Activated CD8-positive, alpha-beta memory T cell treated with anti-CD3 and anti-CD28 coated beads, Interleukin-2, amount 10 ng/mL, durations not matched to agents 7 days and 5 days (primary cell): ENCODE measurements around the gene SLIT3. TPM values are rescaled to one million over a fixed set of nuclear protein-coding genes. Genes with fewer than 3 reads are reported as not detected.

Experiments used
- ATAC-seq: fragments of 150-1000 bp; cut with Tn5 transposase; one replicate; pipeline ENCODE4 v1.10.0; 2021; ENCODE audit warnings: moderate library complexity
- CTCF ChIA-PET: fragments of 350-600 bp; sonication (Branson Sonifier 250); formaldehyde crosslinking; loops from one replicate; lab custom pipeline; 2021; ENCODE audit warnings: antibody characterized with exemption; lab: Charles Lee
- DNase-seq: peaks from one replicate; pipeline ENCODE4 v3.0.0-alpha.2; 2020
- H3K27ac Mint-ChIP-seq: one replicate; pipeline ENCODE4 v1.8.0; 2021; ENCODE audit warnings: mild to moderate bottlenecking, mixed read lengths
- H3K27me3 Mint-ChIP-seq: one replicate; pipeline ENCODE4 v1.8.0; 2021; ENCODE audit warnings: mixed read lengths
- H3K36me3 Mint-ChIP-seq: one replicate; pipeline ENCODE4 v1.8.0; 2021; ENCODE audit warnings: mild to moderate bottlenecking, mixed read lengths
- H3K4me1 Mint-ChIP-seq: one replicate; pipeline ENCODE4 v1.8.0; 2021; ENCODE audit warnings: mixed read lengths
- H3K4me3 Mint-ChIP-seq: one replicate; pipeline ENCODE4 v1.8.0; 2021; ENCODE audit warnings: mild to moderate bottlenecking, moderate library complexity, mixed read lengths
- H3K9me3 Mint-ChIP-seq: one replicate; pipeline ENCODE4 v1.8.0; 2022; ENCODE audit warnings: low read depth, mixed read lengths
- total RNA-seq, 2 experiments: library from RNA; stranded (reverse); gene quantifications; one replicate each; pipeline ENCODE4 v1.2.3, GENCODE V29; 2021

Gene SLIT3
- total RNA-seq, 2 experiments from 2014 or later, result 0.09 TPM; not detected in 1

- H3K4me3 Mint-ChIP-seq, result no peak overlapping the region
- DNase-seq, result no peak
- H3K4me1 Mint-ChIP-seq, result no peaks in the 10 kb centered on the region
- no peak overlapping the region for H3K27ac Mint-ChIP-seq
- no peaks in the 10 kb centered on the region for H3K9me3 Mint-ChIP-seq
- H3K27me3 Mint-ChIP-seq, result peaks cover 19% of the 10 kb centered on the region
- no peaks in the 10 kb centered on the region for H3K36me3 Mint-ChIP-seq
- no peak for ATAC-seq
- CTCF ChIA-PET, result no interaction called here
Observed at GRCh38 chr5:168898247-168898911, 402.6 kb downstream of the SLIT3 start.

GRCh38 chr5:168897387-168898122 is 403.4 kb downstream of the SLIT3 start:
- Mint-ChIP-seq H3K27me3 (peaks cover 19% of the 10 kb centered on the region), H3K4me1 (no peaks in the 10 kb centered on the region), H3K36me3 (no peaks in the 10 kb centered on the region), H3K9me3 (no peaks in the 10 kb centered on the region), H3K4me3 (no peak overlapping the region), H3K27ac (no peak overlapping the region)
- no peak for DNase-seq
- ATAC-seq, result no peak
- CTCF ChIA-PET, result no interaction called here

- peaks cover 23% of the 10 kb centered on the region for H3K27me3 Mint-ChIP-seq
- H3K4me1 Mint-ChIP-seq, result no peaks in the 10 kb centered on the region
- CTCF ChIA-PET, result no interaction called here
- ATAC-seq (no peak), DNase-seq (no peak)
- no peaks in the 10 kb centered on the region for H3K36me3 Mint-ChIP-seq
- no peak overlapping the region for H3K4me3 Mint-ChIP-seq
- H3K9me3 Mint-ChIP-seq, result no peaks in the 10 kb centered on the region
- no peak overlapping the region for H3K27ac Mint-ChIP-seq
Observed at GRCh38 chr5:168895295-168896071, 405.5 kb downstream of the SLIT3 start.

GRCh38 chr5:168893283-168893682 is 407.7 kb downstream of the SLIT3 start:
- Mint-ChIP-seq H3K36me3 (no peaks in the 10 kb centered on the region), H3K9me3 (no peaks in the 10 kb centered on the region), H3K27ac (no peak overlapping the region), H3K4me1 (no peaks in the 10 kb centered on the region), H3K4me3 (no peak overlapping the region), H3K27me3 (peaks cover 23% of the 10 kb centered on the region)
- CTCF ChIA-PET, result no interaction called here
- ATAC-seq, result no peak
- DNase-seq, result no peak

GRCh38 chr5:168892618-168893186 is 408.2 kb downstream of the SLIT3 start:
- ATAC-seq, result no peak
- H3K27ac Mint-ChIP-seq, result no peak overlapping the region

GRCh38 chr5:168890816-168891812 is 409.8 kb downstream of the SLIT3 start:
- CTCF ChIA-PET, result no interaction called here
- ATAC-seq (no peak), DNase-seq (no peak)
- H3K9me3 Mint-ChIP-seq, result no peaks in the 10 kb centered on the region
- H3K4me1 Mint-ChIP-seq, result no peaks in the 10 kb centered on the region
- no peaks in the 10 kb centered on the region for H3K36me3 Mint-ChIP-seq
- H3K27me3 Mint-ChIP-seq, result peaks cover 16% of the 10 kb centered on the region
- no peak overlapping the region for H3K4me3 Mint-ChIP-seq
- no peak overlapping the region for H3K27ac Mint-ChIP-seq

More at GRCh38 chr5:168892618-168893186, 408.2 kb downstream of the SLIT3 start:
- no peaks in the 10 kb centered on the region for H3K9me3 Mint-ChIP-seq
- DNase-seq, result no peak
- H3K27me3 Mint-ChIP-seq, result peaks cover 23% of the 10 kb centered on the region
- no peak overlapping the region for H3K4me3 Mint-ChIP-seq
- CTCF ChIA-PET, result no interaction called here
- H3K4me1 Mint-ChIP-seq, result no peaks in the 10 kb centered on the region
- no peaks in the 10 kb centered on the region for H3K36me3 Mint-ChIP-seq

GRCh38 chr5:168889039-168889438 is 411.9 kb downstream of the SLIT3 start:
- Mint-ChIP-seq H3K4me3 (no peak overlapping the region), H3K27me3 (peaks cover 4% of the 10 kb centered on the region), H3K4me1 (no peaks in the 10 kb centered on the region), H3K9me3 (no peaks in the 10 kb centered on the region), H3K27ac (no peak overlapping the region), H3K36me3 (no peaks in the 10 kb centered on the region)
- no peak for ATAC-seq
- CTCF ChIA-PET, result no interaction called here
- DNase-seq, result no peak

GRCh38 chr5:168887931-168888330 is 413.0 kb downstream of the SLIT3 start:
- no peaks in the 10 kb centered on the region for H3K36me3 Mint-ChIP-seq
- CTCF ChIA-PET, result no interaction called here
- no peaks in the 10 kb centered on the region for H3K9me3 Mint-ChIP-seq
- DNase-seq (no peak), ATAC-seq (no peak)
- peaks cover 4% of the 10 kb centered on the region for H3K27me3 Mint-ChIP-seq
- no peak overlapping the region for H3K4me3 Mint-ChIP-seq
- H3K4me1 Mint-ChIP-seq, result no peaks in the 10 kb centered on the region
- H3K27ac Mint-ChIP-seq, result no peak overlapping the region

GRCh38 chr5:168886157-168886556 is 414.8 kb downstream of the SLIT3 start:
- H3K36me3 Mint-ChIP-seq, result no peaks in the 10 kb centered on the region
- no peaks in the 10 kb centered on the region for H3K9me3 Mint-ChIP-seq
- ATAC-seq (no peak), DNase-seq (no peak)
- CTCF ChIA-PET, result no interaction called here
- no peak overlapping the region for H3K4me3 Mint-ChIP-seq
- H3K27ac Mint-ChIP-seq, result no peak overlapping the region
- H3K27me3 Mint-ChIP-seq, result peaks cover 2% of the 10 kb centered on the region
- no peaks in the 10 kb centered on the region for H3K4me1 Mint-ChIP-seq

- Mint-ChIP-seq H3K4me3 (no peak overlapping the region), H3K27ac (no peak overlapping the region), H3K27me3 (no peaks in the 10 kb centered on the region), H3K4me1 (no peaks in the 10 kb centered on the region), H3K9me3 (no peaks in the 10 kb centered on the region), H3K36me3 (no peaks in the 10 kb centered on the region)
- CTCF ChIA-PET, result no interaction called here
- DNase-seq (no peak), ATAC-seq (no peak)
Observed at GRCh38 chr5:168885324-168886120, 415.4 kb downstream of the SLIT3 start.

GRCh38 chr5:168883991-168884390 is 416.9 kb downstream of the SLIT3 start:
- DNase-seq (no peak), ATAC-seq (no peak)
- CTCF ChIA-PET, result no interaction called here
- no peak overlapping the region for H3K27ac Mint-ChIP-seq
- no peak overlapping the region for H3K4me3 Mint-ChIP-seq
- H3K9me3 Mint-ChIP-seq, result no peaks in the 10 kb centered on the region
- peaks cover 4% of the 10 kb centered on the region for H3K27me3 Mint-ChIP-seq
- no peaks in the 10 kb centered on the region for H3K4me1 Mint-ChIP-seq
- no peaks in the 10 kb centered on the region for H3K36me3 Mint-ChIP-seq

GRCh38 chr5:168883281-168883741 is 417.6 kb downstream of the SLIT3 start:
- peaks cover 4% of the 10 kb centered on the region for H3K27me3 Mint-ChIP-seq
- no peak overlapping the region for H3K4me3 Mint-ChIP-seq
- no peaks in the 10 kb centered on the region for H3K36me3 Mint-ChIP-seq
- no peaks in the 10 kb centered on the region for H3K4me1 Mint-ChIP-seq
- no peak overlapping the region for H3K27ac Mint-ChIP-seq
- CTCF ChIA-PET, result no interaction called here
- DNase-seq, result no peak
- ATAC-seq, result no peak
- H3K9me3 Mint-ChIP-seq, result no peaks in the 10 kb centered on the region
